H1 (cell line): ENCODE data around the gene ESPNL. TPM values are rescaled to one million over a fixed set of nuclear protein-coding genes. Genes with fewer than 3 reads are reported as not detected.

Experiments used
- CTCF ChIA-PET: fragments of 300-600 bp; sonication (Branson Sonifier 250); formaldehyde crosslinking; loops from one replicate; lab custom pipeline; 2021; ENCODE audit not compliant: partially characterized antibody; lab: Charles Lee
- POLR2A ChIA-PET: fragments of 300-600 bp; sonication (Branson Sonifier 250); formaldehyde crosslinking; loops from one replicate; lab custom pipeline; 2021; ENCODE audit warnings: inconsistent platforms; ENCODE audit not compliant: partially characterized antibody; lab: Charles Lee
- DNase-seq, 2 experiments: peaks; one replicate each; pipeline versions ENCODE4 v3.0.0 to v3.0.0-alpha.2; 2010 to 2022; ENCODE audit warnings: low spot score in 2 of 2, low read depth in 1 of 2, mixed read lengths in 1 of 2
- FAIRE-seq: peaks from 2 replicates; lab custom pipeline; 2011; peaks lifted over from hg19 to GRCh38; lab: Jason Lieb, UNC
- H2AFZ ChIP-seq: 2 replicates; pipeline ENCODE4 v1.8.1; 2012; ENCODE audit warnings: low read length, inconsistent platforms
- H2AK5ac ChIP-seq: 2 replicates; pipeline ENCODE4 v1.6.1; 2013; ENCODE audit warnings: low read depth, low read length
- H2BK120ac ChIP-seq: replicated peaks from 2 replicates; pipeline ENCODE3; 2013; ENCODE audit warnings: low read depth, low read length, inconsistent platforms
- H2BK12ac ChIP-seq: 2 replicates; pipeline ENCODE4 v1.6.1; 2013; ENCODE audit warnings: low read depth, low read length
- H2BK15ac ChIP-seq: 2 replicates; pipeline ENCODE4 v1.6.1; 2013; ENCODE audit warnings: low read length
- H2BK20ac ChIP-seq: 2 replicates; pipeline ENCODE4 v1.6.1; 2013; ENCODE audit warnings: low read length
- H2BK5ac ChIP-seq: 2 replicates; pipeline ENCODE4 v1.6.1; 2013; ENCODE audit warnings: low read depth, low read length
- H3K14ac ChIP-seq: 2 replicates; pipeline ENCODE4 v1.6.1; 2013; ENCODE audit warnings: inconsistent platforms; ENCODE audit not compliant: insufficient read length
- H3K18ac ChIP-seq: 2 replicates; pipeline ENCODE4 v1.6.1; 2013; ENCODE audit warnings: low read length; ENCODE audit errors: extremely low read depth
- H3K23ac ChIP-seq: 2 replicates; pipeline ENCODE4 v1.6.1; 2013; ENCODE audit warnings: inconsistent platforms; ENCODE audit not compliant: insufficient read length
- H3K23me2 ChIP-seq: 2 replicates; pipeline ENCODE4 v1.6.1; 2013; ENCODE audit warnings: low read depth, low read length
- H3K27ac ChIP-seq: 2 replicates; pipeline ENCODE4 v1.6.1; 2011; ENCODE audit warnings: low read depth, low read length, inconsistent platforms
- H3K27me3 ChIP-seq, 4 experiments: replicated peaks in 1 of 4; 1 replicate in 1 of 4; 2 replicates in 3 of 4; pipeline versions ENCODE4 v1.6.1 to v1.8.1; 2011 to 2013; ENCODE audit warnings: low read length in 3 of 4, mild to moderate bottlenecking in 3 of 4, inconsistent platforms in 2 of 4, mixed read lengths in 2 of 4, moderate library complexity in 1 of 4; ENCODE audit not compliant: control insufficient read depth in 3 of 4, insufficient read depth in 3 of 4; ENCODE audit errors: extremely low read depth in 1 of 4
- H3K36me3 ChIP-seq, 4 experiments: 2 replicates each; pipeline versions ENCODE4 v1.6.1 to v1.8.1; 2011 to 2013; ENCODE audit warnings: mild to moderate bottlenecking in 4 of 4, low read length in 3 of 4, moderate library complexity in 2 of 4, control low read depth in 1 of 4, inconsistent platforms in 1 of 4; ENCODE audit not compliant: insufficient read depth in 4 of 4, control insufficient read depth in 2 of 4
- H3K4ac ChIP-seq: replicated peaks from 2 replicates; pipeline ENCODE3; 2013; ENCODE audit warnings: low read length, low read depth, mixed read lengths, inconsistent platforms; ENCODE audit not compliant: insufficient read length
- H3K4me1 ChIP-seq, 4 experiments: replicated peaks in 1 of 4; 1 replicate in 1 of 4; 2 replicates in 3 of 4; pipeline versions ENCODE4 v1.6.1 to v1.8.1; 2011 to 2013; ENCODE audit warnings: low read length in 3 of 4, inconsistent platforms in 2 of 4, mixed read lengths in 1 of 4; ENCODE audit not compliant: insufficient read depth in 4 of 4, control insufficient read depth in 3 of 4
- H3K4me2 ChIP-seq, 2 experiments: 2 replicates each; pipeline versions ENCODE4 v1.6.1 to v1.8.1; 2011 to 2013; ENCODE audit warnings: low read depth in 2 of 2, low read length in 2 of 2, control low read depth in 1 of 2, inconsistent platforms in 1 of 2, mild to moderate bottlenecking in 1 of 2; ENCODE audit not compliant: insufficient read depth in 1 of 2
- H3K4me3 ChIP-seq, 4 experiments: fragments of 200-600, 300-600 bp in 1 of 4; sonication (generic), shearing (Covaris generic), sonication (Bioruptor Twin) in 1 of 4; 2 replicates each; pipeline versions ENCODE4 v1.5.1 to v1.8.1; 2011 to 2016; ENCODE audit warnings: low read length in 4 of 4, low read depth in 3 of 4, control low read depth in 2 of 4, inconsistent platforms in 2 of 4, mild to moderate bottlenecking in 2 of 4, mixed read lengths in 1 of 4, moderate library complexity in 1 of 4; ENCODE audit not compliant: insufficient read depth in 2 of 4; ENCODE audit errors: extremely low read depth in 1 of 4
- H3K56ac ChIP-seq: replicated peaks from 2 replicates; pipeline ENCODE3; 2013; ENCODE audit warnings: low read depth, mild to moderate bottlenecking, mixed read lengths, low read length, inconsistent platforms; ENCODE audit not compliant: insufficient read length
- H3K79me1 ChIP-seq: 2 replicates; pipeline ENCODE4 v1.6.1; 2013; ENCODE audit warnings: low read depth, low read length, control low read depth
- H3K79me2 ChIP-seq, 2 experiments: 2 replicates each; pipeline versions ENCODE4 v1.6.1 to v1.8.1; 2012 to 2013; ENCODE audit warnings: low read length in 2 of 2, mild to moderate bottlenecking in 2 of 2, inconsistent platforms in 1 of 2; ENCODE audit not compliant: insufficient read depth in 2 of 2, control insufficient read depth in 1 of 2
- H3K9ac ChIP-seq, 4 experiments: replicated peaks in 1 of 4; 1 replicate in 1 of 4; 2 replicates in 3 of 4; pipeline versions ENCODE4 v1.6.1 to v1.8.1; 2011 to 2013; ENCODE audit warnings: low read depth in 3 of 4, low read length in 3 of 4, control low read depth in 2 of 4, mild to moderate bottlenecking in 2 of 4, moderate library complexity in 2 of 4, inconsistent platforms in 1 of 4; ENCODE audit errors: extremely low read depth in 1 of 4
- H3K9me3 ChIP-seq, 2 experiments: 2 replicates each; pipeline versions ENCODE4 v1.6.1 to v1.8.1; 2012 to 2013; ENCODE audit warnings: mild to moderate bottlenecking in 2 of 2, moderate library complexity in 2 of 2, control low read depth in 1 of 2, inconsistent platforms in 1 of 2, low read depth in 1 of 2, low read length in 1 of 2, mixed read lengths in 1 of 2; ENCODE audit not compliant: insufficient read depth in 2 of 2
- H4K20me1 ChIP-seq, 2 experiments: replicated peaks in 1 of 2; 2 replicates each; pipeline versions ENCODE3 to v1.8.1; 2011 to 2013; ENCODE audit warnings: inconsistent platforms in 2 of 2, low read length in 2 of 2, mild to moderate bottlenecking in 1 of 2; ENCODE audit not compliant: insufficient read depth in 2 of 2, control insufficient read depth in 1 of 2
- H4K5ac ChIP-seq: 2 replicates; pipeline ENCODE4 v1.6.1; 2013; ENCODE audit warnings: low read length, low read depth, mixed read lengths, inconsistent platforms; ENCODE audit not compliant: insufficient read length
- H4K8ac ChIP-seq: 2 replicates; pipeline ENCODE4 v1.8.0; 2013; ENCODE audit warnings: mild to moderate bottlenecking, moderate library complexity, low read length, inconsistent platforms; ENCODE audit not compliant: insufficient read depth; ENCODE audit errors: extremely low read depth
- H4K91ac ChIP-seq: replicated peaks from 2 replicates; pipeline ENCODE3; 2013; ENCODE audit warnings: low read length, mixed read lengths, inconsistent platforms; ENCODE audit not compliant: insufficient read length
- BRCA1 ChIP-seq: IDR thresholded peaks from 2 replicates; pipeline ENCODE4 v1.6.1; 2012; ENCODE audit warnings: low read depth, low read length, improper control_type of control experiment
- CBX8 ChIP-seq: fragments of 300-800, 300-1000 bp; sonication (generic); IDR thresholded peaks from 2 replicates; pipeline ENCODE4 v1.7.1; 2016; ENCODE audit warnings: low read depth, low read length, borderline replicate concordance
- CEBPB ChIP-seq: IDR thresholded peaks from 2 replicates; pipeline ENCODE4 v1.6.1; 2012; ENCODE audit warnings: low read depth, low read length
- SRF ChIP-seq: IDR thresholded peaks from 2 replicates; pipeline ENCODE4 v1.6.1; 2011; ENCODE audit warnings: mild to moderate bottlenecking, low read depth, low read length, moderate library complexity
- WGBS, 2 experiments: shearing (Covaris generic) in 1 of 2; methylation state at CpG; one replicate each; pipeline versions ENCODE4 v1.1.6 to v1.1.7; 2013 to 2015; ENCODE audit warnings: low lambda C conversion rate in 2 of 2, mixed read lengths in 2 of 2, inconsistent platforms in 1 of 2, low coverage in 1 of 2, missing lambda C conversion rate in 1 of 2; ENCODE audit not compliant: insufficient replicate concordance in 2 of 2, insufficient coverage in 1 of 2, insufficient read length in 1 of 2; ENCODE audit errors: extremely low coverage in 1 of 2, missing lambda C conversion rate in 1 of 2; 5-methylcytosine and 5-hydroxymethylcytosine counted together
- polyA plus RNA-seq, 7 experiments: library from polyadenylated mRNA; depleted of rRNA in 3 of 7; stranded (reverse) in 5 of 7; unstranded in 2 of 7; fragments of >200 nt in 5 of 7; fragments of 200-250 nt in 2 of 7; gene quantifications; 1 replicate in 5 of 7; 2 replicates in 1 of 7; 4 replicates in 1 of 7; pipeline versions ENCODE4 v1.2.1 to v1.2.3, GENCODE V29; 2011 to 2013; ENCODE audit warnings: missing spikeins in 2 of 7, mixed read lengths in 2 of 7
- total RNA-seq: library from RNA; stranded (reverse); fragmentation: NEBNext Ultra II Directional; extraction: Animal tissue kit (Norgen Biotek cat#: 25700); gene quantifications from 2 replicates; pipeline ENCODE4 v1.2.1, GENCODE V29; 2021

ESPNL gene
- total and polyA plus RNA-seq, 2 of the 8 experiments (the other 6 are each of a cell fraction or from before 2014, with no cell fraction given) = 0.68 to 1.3 TPM

- Histone ChIP-seq H3K27me3 (no peaks in the 10 kb centered on the region), H3K4ac (no peak overlapping the region), H2AK5ac (no peak overlapping the region), H3K79me1 (no peaks in the 10 kb centered on the region), H3K56ac (no peak overlapping the region), H3K14ac (no peak overlapping the region), H3K9me3 (no peaks in the 10 kb centered on the region), H3K79me2 (no peaks in the 10 kb centered on the region), H2AFZ (no peak overlapping the region), H3K23ac (no peak overlapping the region), H3K23me2 (no peaks in the 10 kb centered on the region), H2BK5ac (no peak overlapping the region), H4K8ac (no peak overlapping the region), H2BK12ac (no peak overlapping the region), H4K5ac (no peak overlapping the region), H3K9ac (no peak overlapping the region), H2BK120ac (no peak overlapping the region), H3K27ac (no peak overlapping the region), H3K36me3 (no peaks in the 10 kb centered on the region), H4K91ac (no peak overlapping the region), H4K20me1 (peaks cover 0 to 1% of the 10 kb centered on the region in 2 experiments), H3K4me2 (no peak overlapping the region), H2BK20ac (no peak overlapping the region), H3K4me1 (no peaks in the 10 kb centered on the region), H2BK15ac (no peak overlapping the region), H3K18ac (no peak overlapping the region), H3K4me3 (no peak overlapping the region)
- ChIA-PET POLR2A (interaction anchor here (1.2 to 1.4 kb wide), 2 partner anchors 13 to 37 kb away, joined by 3 read pairs; partner anchors contain the start of gene ESPNL), CTCF (interaction anchor here (0.6 to 7.1 kb wide), 8 partner anchors 9 to 1885 kb away, joined by 3 to 72 read pairs (median 4); no protein-coding TSS in a partner anchor)
- DNase-seq = no peak
- WGBS, 2 experiments = 89% methylated on average over 14 of the region's 14 CpGs; no CpG with 5 or more reads in 1 of the 2 experiments
- FAIRE-seq = no peak
- TF ChIP-seq CBX8 (no peak), SRF (no peak), CEBPB (peak; percentile 71; the same call in 1 of the 2 replicates), BRCA1 (no peak)
These were observed 36.8 kb downstream of the ESPNL start for GRCh38 chr2:238136820-238137537.
